HG03469 (cell line): Measurements from ENCODE around the gene COL4A1.

Experiments used
- ATAC-seq: cut with Tn5 transposase; IDR thresholded peaks from one replicate; pipeline ENCODE4 v1.9.1; 2021; ENCODE audit warnings: mild to moderate bottlenecking, moderate library complexity, moderate number of reproducible peaks; ENCODE audit not compliant: unreplicated experiment

COL4A1 gene

GRCh38 chr13:110297766-110298504, 9.0 kb downstream of the COL4A1 start:
- ATAC-seq = no peak

GRCh38 chr13:110297011-110297410, 9.9 kb downstream of the COL4A1 start:
- no peak for ATAC-seq

GRCh38 chr13:110294622-110295021, 12.3 kb downstream of the COL4A1 start:
- ATAC-seq = no peak

GRCh38 chr13:110294146-110294545, 12.8 kb downstream of the COL4A1 start:
- ATAC-seq = no peak

GRCh38 chr13:110293649-110294048, 13.3 kb downstream of the COL4A1 start:
- ATAC-seq = no peak

- ATAC-seq = no peak
Measured at GRCh38 chr13:110293037-110293436, 13.9 kb downstream of the COL4A1 start.

- ATAC-seq = no peak
Measured at GRCh38 chr13:110291286-110291685, 15.7 kb downstream of the COL4A1 start.

- ATAC-seq = no peak
Measured at GRCh38 chr13:110290826-110291225, 16.1 kb downstream of the COL4A1 start.

- ATAC-seq = no peak
Measured at GRCh38 chr13:110290153-110290552, 16.8 kb downstream of the COL4A1 start.

GRCh38 chr13:110289661-110290060, 17.3 kb downstream of the COL4A1 start:
- ATAC-seq = no peak

- no peak for ATAC-seq
Measured at GRCh38 chr13:110289174-110289573, 17.8 kb downstream of the COL4A1 start.

GRCh38 chr13:110286833-110287819, 19.8 kb downstream of the COL4A1 start:
- no peak for ATAC-seq

- no peak for ATAC-seq
Measured at GRCh38 chr13:110285991-110286832, 20.7 kb downstream of the COL4A1 start.

GRCh38 chr13:110284779-110285484, 22.0 kb downstream of the COL4A1 start:
- ATAC-seq = no peak

- no peak for ATAC-seq
Measured at GRCh38 chr13:110283736-110284517, 23.0 kb downstream of the COL4A1 start.

- ATAC-seq = no peak
Measured at GRCh38 chr13:110282316-110282841, 24.6 kb downstream of the COL4A1 start.

- no peak for ATAC-seq
Measured at GRCh38 chr13:110281736-110282135, 25.2 kb downstream of the COL4A1 start.

GRCh38 chr13:110280985-110281688, 25.8 kb downstream of the COL4A1 start:
- no peak for ATAC-seq
